ENCODE results near the gene OGFRL1. TPM values are rescaled to one million over a fixed set of nuclear protein-coding genes. Genes with fewer than 3 reads are reported as not detected.

Gene OGFRL1
- total RNA-seq, 1 donor from 2014 or later, result 26.9 TPM

- TF ChIP-seq CTCF (IDR thresholded peaks at IDR 0.05), result no peak
- intact Hi-C loops (cut with DNase I), result no loop called here
- peaks cover 28% of the 10 kb centered on the region for H3K4me1 ChIP-seq
- H3K9me3 ChIP-seq, result no peaks in the 10 kb centered on the region
- H3K36me3 ChIP-seq, result no peaks in the 10 kb centered on the region
- no peak overlapping the region for H3K27ac ChIP-seq
- H3K27me3 ChIP-seq (ENCODE audit: low read depth), result no peaks in the 10 kb centered on the region
- no peak for ATAC-seq
- DNase-seq, result no peak
- H3K4me3 ChIP-seq, result no peak overlapping the region
Observed at GRCh38 chr6:71333050-71333449, 44.4 kb downstream of the OGFRL1 start.

DNA sequence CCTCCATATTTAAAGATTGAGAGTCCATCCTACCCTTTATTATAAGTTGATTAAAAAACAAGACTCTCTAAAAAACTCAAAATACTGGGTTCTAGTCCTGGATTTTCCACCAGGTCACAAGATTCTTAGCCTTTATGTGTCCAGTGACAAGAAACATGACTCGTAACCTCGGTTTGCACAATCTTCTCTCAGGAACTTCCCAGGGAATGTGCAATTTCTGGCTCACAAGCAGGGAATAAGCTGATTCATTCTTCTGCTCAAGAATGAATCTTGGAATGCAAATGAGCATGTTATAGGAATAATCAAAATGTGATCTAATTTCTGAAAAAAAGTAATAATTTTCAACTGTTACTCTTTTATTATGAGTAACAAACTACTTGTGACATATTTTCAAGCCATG lies 45.1 kb downstream of the OGFRL1 start:
- Histone ChIP-seq H3K4me3 (no peak overlapping the region), H3K27ac (no peak overlapping the region), H3K27me3 (ENCODE audit: low read depth) (no peaks in the 10 kb centered on the region), H3K36me3 (no peaks in the 10 kb centered on the region), H3K9me3 (no peaks in the 10 kb centered on the region), H3K4me1 (peaks cover 28% of the 10 kb centered on the region)
- peak in 1 of 2 donors; percentile 36 for ATAC-seq
- intact Hi-C loops (cut with DNase I), result no loop called here
- no peak for DNase-seq
- no peak for TF ChIP-seq CTCF (IDR thresholded peaks at IDR 0.05)

DNA sequence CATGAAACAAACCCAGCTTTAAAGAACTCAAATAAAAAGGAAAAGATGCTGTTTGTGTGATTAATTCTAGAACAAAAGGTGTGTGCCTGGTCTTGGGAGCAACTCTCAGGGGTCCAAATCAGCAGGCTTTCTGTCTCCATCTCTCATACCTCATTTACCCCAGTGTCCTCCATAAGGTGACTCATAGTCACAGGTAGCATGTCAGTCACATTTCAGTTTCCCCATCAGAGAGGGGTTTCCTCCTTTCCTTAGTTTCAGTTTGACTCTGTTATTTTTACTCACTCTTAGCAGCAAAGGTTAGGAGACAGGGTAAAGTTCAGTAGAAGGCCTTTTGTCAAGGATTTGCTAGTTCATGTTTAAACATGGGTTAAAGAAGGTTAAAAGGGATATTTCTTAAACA lies 46.2 kb downstream of the OGFRL1 start:
- no peak for DNase-seq
- no peak for TF ChIP-seq CTCF (IDR thresholded peaks at IDR 0.05)
- H3K9me3 ChIP-seq, result no peaks in the 10 kb centered on the region
- H3K27me3 ChIP-seq (ENCODE audit: low read depth), result no peaks in the 10 kb centered on the region
- H3K27ac ChIP-seq, result no peak overlapping the region
- intact Hi-C loops (cut with DNase I), result no loop called here
- H3K4me3 ChIP-seq, result no peak overlapping the region
- ATAC-seq, result peak in 1 of 2 donors; percentile 43
- no peaks in the 10 kb centered on the region for H3K36me3 ChIP-seq
- H3K4me1 ChIP-seq, result peaks cover 28% of the 10 kb centered on the region

- Histone ChIP-seq H3K9me3 (no peaks in the 10 kb centered on the region), H3K27ac (no peak overlapping the region), H3K4me1 (peaks cover 28% of the 10 kb centered on the region), H3K27me3 (ENCODE audit: low read depth) (no peaks in the 10 kb centered on the region), H3K4me3 (no peak overlapping the region), H3K36me3 (no peaks in the 10 kb centered on the region)
- ATAC-seq (no peak), DNase-seq (no peak)
- TF ChIP-seq CTCF (IDR thresholded peaks at IDR 0.05), result no peak
- intact Hi-C loops (cut with DNase I), result no loop called here
Observed at GRCh38 chr6:71335544-71335943, 46.9 kb downstream of the OGFRL1 start.

DNA sequence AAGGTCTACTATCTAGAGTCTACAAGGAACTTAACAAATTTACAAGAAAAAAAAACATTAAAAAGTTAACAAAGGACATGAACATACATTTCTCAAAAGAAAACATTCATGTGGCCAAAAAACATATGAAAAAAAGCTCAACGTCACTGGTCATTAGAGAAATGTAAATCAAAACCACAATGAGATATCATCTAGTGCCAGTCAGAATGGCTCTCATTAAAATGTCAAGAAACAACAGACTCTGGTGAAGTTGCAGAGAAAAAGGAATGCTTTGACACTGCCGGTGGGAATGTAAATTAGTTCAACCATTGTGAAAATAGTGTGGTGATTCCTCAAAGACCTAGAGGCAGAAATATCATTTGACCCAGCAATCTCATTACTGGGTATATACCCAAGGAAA lies 48.3 kb downstream of the OGFRL1 start:
- Histone ChIP-seq H3K36me3 (no peaks in the 10 kb centered on the region), H3K27me3 (ENCODE audit: low read depth) (no peaks in the 10 kb centered on the region), H3K27ac (no peak overlapping the region), H3K4me3 (no peak overlapping the region), H3K4me1 (peaks cover 28% of the 10 kb centered on the region), H3K9me3 (no peaks in the 10 kb centered on the region)
- intact Hi-C loops (cut with DNase I), result no loop called here
- no peak for TF ChIP-seq CTCF (IDR thresholded peaks at IDR 0.05)
- DNase-seq (no peak), ATAC-seq (no peak)
